Dermis blood vessel endothelial cell (primary cell): ENCODE results near the gene CEP128. TPM values are rescaled to one million over a fixed set of nuclear protein-coding genes. Genes with fewer than 3 reads are reported as not detected.

ENCODE experiments used
- DNase-seq: peaks from one replicate; pipeline ENCODE4 v3.0.0; 2010
- total RNA-seq: library from RNA; depleted of rRNA; stranded (reverse); fragments of >200 nt; gene quantifications from 2 replicates; pipeline ENCODE4 v1.2.3, GENCODE V29; 2014

Gene CEP128
- total RNA-seq, 1 donor from 2014 or later = 4.4 TPM

DNA sequence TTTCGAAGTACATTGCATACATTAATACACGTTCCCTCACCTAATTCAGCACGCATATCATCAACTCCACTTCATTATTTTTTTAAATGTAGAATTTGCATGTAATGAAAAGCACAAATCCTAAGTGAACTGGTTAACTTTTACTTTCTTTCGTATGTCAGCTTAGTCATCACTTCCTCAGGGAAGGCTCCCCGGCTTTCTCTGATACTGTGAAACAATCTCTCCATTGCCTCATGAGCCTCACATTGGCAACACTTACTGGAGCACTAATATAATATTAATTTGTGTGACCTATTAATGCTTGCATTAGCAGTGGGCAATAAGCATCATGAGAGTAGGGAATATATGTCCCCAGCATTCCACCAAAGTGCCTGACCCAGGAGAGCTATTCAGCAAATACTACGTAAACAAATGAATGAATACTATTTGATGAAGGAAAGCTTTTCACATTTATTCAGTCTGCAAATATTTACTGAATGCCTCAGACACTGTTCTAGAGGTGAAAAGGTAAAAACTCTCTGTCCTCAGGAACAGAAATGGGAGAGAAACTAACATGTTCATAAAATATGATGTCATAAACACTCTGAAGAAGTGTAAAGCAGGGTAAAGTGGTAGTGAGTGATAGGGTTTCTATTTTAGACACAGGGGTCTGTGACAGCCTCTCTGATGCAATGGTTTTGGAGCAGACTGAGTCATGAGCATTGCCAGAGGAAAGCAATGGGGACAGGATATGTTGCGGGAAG lies 402.7 kb downstream of the CEP128 start:
- peak; percentile 4 for DNase-seq

- no peak for DNase-seq
These were observed 403.9 kb downstream of the CEP128 start for GRCh38 chr14:80537626-80538025.

GRCh38 chr14:80536456-80536855 lies 405.1 kb downstream of the CEP128 start:
- no peak for DNase-seq

DNA sequence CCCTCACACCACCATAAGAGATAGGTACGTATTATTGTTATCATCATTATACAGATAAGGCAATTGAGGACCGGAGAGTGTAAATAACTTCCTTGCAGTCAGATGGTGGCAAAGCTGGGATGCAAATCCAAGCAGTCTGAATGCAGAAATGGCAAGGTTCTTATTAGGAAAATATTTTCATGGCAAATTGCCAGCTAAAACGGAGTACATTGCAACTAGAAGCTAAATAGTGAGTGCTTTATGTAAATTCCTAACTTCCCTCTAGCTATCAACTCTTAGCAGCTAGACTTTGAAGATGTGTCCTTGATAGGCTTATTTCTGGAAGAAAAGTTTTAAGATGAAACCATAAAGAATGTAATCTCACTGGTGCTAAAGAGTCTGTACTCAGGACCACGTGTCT lies 406.4 kb downstream of the CEP128 start:
- DNase-seq = peak; percentile 10

DNA sequence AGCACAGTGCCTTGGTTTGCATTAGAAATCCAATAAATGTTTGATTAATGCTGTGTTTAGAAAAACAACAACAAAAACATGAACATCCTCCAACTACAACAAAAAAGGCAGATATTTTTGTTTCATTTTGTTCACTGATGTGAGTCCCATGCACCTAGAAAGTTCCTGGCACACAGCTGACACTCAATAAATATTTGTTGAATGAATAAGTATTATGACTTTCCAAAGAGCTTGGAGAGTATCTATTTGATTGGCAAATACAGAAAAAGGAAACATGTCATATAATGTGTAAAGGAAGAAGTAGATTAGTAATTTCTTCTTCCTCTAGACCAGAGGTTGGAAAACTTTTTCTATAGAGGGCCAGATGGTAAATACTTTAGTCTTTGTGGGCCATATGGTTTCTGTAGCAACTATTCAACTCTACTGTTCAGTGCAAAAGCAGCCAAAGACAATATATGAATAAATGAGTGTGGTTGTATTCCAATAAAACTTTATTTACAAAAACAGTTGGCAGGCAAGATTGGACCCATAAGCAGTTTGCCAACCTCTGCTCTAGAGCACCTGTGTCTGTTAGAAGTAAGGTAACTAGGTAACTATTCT lies 417.9 kb downstream of the CEP128 start:
- DNase-seq = peak; percentile 16

DNA sequence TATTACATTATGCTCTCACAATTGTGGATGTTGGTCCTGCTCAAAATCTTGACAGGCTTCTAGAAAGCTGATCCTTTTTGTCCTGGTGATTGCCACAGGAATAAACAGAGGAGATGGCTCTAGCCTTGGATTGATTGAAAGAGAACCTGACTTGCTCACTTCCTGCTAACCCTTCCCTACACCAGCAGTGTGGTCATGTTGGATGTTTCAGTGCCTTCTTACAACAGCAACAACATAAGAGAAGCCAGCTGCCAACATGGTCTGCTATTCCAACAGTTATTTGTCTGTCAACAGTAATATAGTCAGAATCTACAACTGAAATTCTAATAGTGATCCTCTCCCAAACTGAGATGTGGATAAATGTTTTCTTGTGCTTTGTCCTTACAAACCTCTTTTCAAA lies 418.6 kb downstream of the CEP128 start:
- DNase-seq = peak; percentile 10

GRCh38 chr14:80522411-80522810 lies 419.1 kb downstream of the CEP128 start:
- DNase-seq = peak; percentile 1

DNA sequence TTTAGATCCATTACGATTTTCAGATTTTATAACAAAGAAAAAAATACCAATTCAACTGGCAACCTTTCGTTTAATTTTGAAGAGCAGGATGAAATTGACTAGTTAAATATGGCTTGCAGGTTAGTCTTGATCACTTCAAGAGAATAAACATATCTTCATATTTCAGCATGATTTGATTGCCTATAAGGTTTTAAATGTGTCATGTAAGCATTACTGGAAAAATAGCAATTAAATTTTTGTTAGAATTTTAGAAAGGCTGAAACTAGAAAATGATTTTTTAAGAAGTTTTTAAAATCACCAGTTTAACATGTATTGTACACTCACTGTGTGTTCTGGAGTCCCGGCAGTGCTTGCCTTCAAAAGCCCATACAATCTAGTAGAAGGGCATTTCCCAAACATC lies 420.1 kb downstream of the CEP128 start:
- DNase-seq = no peak

- DNase-seq = no peak
These were observed 422.5 kb downstream of the CEP128 start for GRCh38 chr14:80519002-80519401.

DNA sequence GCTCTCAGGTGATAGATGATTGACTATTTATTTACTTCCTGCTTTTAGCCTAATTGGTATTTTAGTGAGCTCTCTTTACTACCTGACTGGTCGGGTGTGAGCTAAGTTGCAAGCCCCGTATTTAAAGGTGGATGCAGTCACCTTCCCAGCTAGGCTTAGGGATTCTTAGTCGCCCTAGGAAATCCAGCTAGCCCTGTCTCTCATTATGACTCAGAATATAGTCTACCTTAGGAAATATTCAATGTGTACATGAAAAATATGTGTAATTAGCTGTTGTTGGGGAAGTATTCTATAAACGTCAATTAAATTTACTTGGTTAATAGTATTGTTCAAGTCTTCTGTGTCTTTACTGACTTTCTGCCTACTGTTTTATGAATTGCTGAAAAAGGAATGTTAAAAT lies 423.4 kb downstream of the CEP128 start:
- no peak for DNase-seq

- DNase-seq = no peak
These were observed 434.2 kb downstream of the CEP128 start for GRCh38 chr14:80507292-80507869.

GRCh38 chr14:80504781-80505180 lies 436.8 kb downstream of the CEP128 start:
- DNase-seq = no peak

- DNase-seq = no peak
These were observed 443.0 kb downstream of the CEP128 start for GRCh38 chr14:80498533-80498932.

DNA sequence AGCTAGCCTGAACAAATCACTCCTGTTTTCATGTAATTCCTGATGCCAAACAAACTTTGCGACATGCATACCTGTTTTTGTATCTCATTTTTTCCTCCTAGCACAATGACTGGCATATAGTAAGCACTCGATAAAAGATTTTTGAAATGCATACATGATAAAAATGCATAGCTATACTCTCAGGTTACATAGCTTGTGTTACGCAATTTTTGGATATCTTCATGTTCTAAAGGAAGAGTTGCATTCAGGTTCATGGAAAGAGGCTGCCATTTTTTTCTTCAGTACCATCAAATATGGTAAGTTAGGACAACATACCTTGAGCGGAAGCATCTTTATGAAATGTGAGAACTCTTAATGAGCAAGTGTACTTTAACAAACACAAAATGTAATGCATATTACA lies 445.4 kb downstream of the CEP128 start:
- DNase-seq = no peak

GRCh38 chr14:80494769-80495168 lies 446.8 kb downstream of the CEP128 start:
- DNase-seq = no peak

DNA sequence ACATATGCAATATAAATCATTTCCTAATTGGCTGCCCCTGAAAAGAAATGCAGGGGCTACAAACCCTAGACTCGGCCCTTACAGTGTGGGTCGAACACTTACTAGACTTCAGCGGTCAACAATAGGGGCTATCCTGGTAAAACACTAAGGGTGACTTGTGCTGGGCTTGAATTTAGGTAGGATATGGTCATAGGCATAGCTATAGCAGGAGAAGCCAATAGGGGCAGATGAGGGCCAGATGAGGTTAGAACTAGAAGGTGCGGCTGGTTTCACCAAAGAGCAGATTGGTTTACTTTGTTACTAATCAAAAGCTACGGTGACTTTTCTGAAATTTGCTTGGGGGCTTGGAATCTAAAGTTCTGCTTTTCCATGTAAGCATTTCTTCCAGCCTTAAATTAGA lies 447.9 kb downstream of the CEP128 start:
- no peak for DNase-seq

GRCh38 chr14:80491650-80492049 lies 449.9 kb downstream of the CEP128 start:
- no peak for DNase-seq

DNA sequence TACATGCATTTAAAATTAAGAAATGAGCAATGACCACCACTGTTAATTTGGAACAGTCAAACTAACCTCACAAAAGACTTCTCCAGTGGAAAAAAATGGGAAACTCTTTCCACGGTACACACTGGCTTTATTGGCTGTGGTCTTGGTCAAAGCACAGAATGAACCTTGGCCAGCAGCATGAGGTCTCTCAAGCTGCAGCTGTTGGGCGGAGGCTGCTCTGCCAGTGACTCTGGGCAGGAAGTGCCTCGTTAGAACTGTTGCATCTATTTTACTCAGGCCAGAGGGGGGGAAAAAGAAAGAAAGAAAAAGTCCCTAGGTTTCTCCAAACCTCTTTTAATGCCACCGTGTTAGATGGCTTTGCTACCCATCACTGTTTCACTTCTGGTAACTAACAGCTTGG lies 450.4 kb downstream of the CEP128 start:
- DNase-seq = peak; percentile 27

DNA sequence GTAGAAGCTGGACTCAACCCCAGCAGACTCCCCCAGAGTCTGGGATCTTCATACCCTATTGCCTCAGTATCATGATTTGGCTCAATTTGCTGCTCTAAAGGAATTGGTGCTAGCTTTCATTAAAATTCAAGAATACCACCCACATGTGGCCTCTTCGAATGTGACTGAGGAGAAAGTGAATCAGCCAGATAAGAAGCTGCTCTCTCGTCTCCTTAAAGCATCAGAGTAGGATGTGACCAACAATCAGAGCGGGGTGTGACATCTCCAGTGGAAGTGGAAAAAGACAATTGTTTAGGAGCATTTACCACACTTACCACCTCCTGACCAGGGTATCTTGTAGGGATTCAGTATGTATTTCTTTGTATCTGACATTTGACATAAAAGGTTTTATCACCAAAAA lies 452.0 kb downstream of the CEP128 start:
- no peak for DNase-seq

DNA sequence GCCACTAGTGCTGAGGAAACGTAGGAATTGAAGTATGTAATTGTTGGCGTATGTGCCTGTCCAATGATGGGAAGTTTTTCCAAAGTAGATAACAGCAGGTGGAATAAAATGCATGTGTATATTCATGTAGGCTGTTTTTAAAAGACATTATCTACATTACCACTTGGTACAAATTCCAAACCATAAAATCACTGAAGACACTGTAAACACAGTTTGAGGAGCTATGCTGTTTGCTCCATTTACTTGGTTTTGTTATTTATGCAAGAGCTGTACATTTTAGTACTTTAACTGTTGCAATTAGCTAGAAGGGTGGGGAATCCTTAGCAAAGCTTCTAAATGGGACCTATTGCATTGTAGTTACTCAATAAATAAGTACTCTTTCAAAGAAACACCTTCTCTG lies 455.8 kb downstream of the CEP128 start:
- no peak for DNase-seq

- DNase-seq = no peak
These were observed 458.2 kb downstream of the CEP128 start for GRCh38 chr14:80483331-80483730.

DNA sequence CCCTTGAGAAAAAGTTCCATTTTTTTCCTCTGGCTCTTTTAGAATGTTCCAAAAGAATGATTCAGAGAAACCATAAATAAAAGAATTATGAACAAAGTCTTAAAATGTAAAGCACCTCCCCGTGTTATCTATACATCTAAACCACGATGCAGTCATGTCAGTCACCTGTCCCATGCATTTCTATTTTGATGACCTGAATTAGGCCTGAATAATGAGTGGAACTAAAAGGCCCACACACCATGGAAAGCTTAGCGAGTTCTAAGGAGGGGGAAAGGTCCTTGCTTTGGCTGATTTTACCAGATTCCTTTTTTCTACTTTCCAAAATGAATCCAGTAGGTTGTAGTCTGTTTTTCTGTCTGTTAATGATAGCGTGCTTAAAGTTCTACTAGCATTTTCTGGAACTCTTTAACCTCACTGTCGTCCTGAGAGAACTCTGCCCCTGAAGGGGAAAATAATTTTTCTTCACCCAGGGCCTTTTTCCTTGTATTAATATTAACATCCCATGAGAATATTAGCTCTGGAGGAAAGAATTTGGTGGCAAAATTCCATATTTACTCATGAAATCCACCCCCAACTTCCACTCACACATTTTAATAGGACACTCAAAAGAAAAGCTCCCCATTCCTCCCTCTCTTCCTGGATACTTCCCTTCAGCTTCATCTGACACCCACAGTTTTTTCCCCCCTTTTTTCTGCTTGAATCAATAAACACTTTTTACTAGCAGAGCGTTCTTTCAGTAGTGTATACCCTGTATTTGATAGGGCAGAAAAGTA lies 464.0 kb downstream of the CEP128 start:
- no peak for DNase-seq

DNA sequence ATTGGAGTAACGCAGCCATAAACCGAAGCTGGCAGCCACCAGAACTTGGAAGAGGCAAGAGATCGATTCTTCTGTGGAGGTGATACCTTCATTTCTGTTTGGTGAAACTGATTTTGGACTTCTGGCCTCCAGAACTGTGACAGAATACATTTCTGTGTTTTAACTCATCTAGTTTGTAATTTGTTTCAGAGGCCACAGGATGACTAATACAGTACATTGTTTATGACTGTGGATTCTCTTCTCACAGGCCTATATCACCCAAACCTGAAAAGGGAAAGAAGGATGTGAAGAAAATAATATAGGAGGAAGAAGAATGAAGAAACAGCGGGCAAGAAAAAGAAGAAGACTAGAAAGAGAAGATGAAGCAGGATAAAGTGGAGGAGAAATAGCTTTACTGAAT lies 466.5 kb downstream of the CEP128 start:
- no peak for DNase-seq
